PFSK-1 (cell line): ENCODE data around the gene ISOC2.

Experiments used
- FOXP2 ChIP-seq: optimal IDR thresholded peaks from 2 replicates; pipeline ENCODE3; 2011; ENCODE audit warnings: borderline replicate concordance, control low read depth, inconsistent platforms; ENCODE audit not compliant: insufficient read depth; ENCODE audit errors: extremely low read length, extremely low read depth
- POLR2AphosphoS5 ChIP-seq: IDR thresholded peaks from 2 replicates; pipeline ENCODE4 v1.6.1; 2012; ENCODE audit warnings: low read depth, mild to moderate bottlenecking, control low read depth, low read length, moderate library complexity
- REST ChIP-seq, 2 experiments: IDR thresholded peaks; 2 replicates each; pipeline versions ENCODE4 v1.6.1 to v1.8.0; 2011 to 2012; ENCODE audit warnings: low read depth in 2 of 2, low read length in 2 of 2, control low read depth in 1 of 2, inconsistent platforms in 1 of 2, mild to moderate bottlenecking in 1 of 2, moderate library complexity in 1 of 2; ENCODE audit not compliant: insufficient read depth in 1 of 2
- SIN3A ChIP-seq: IDR thresholded peaks from 2 replicates; pipeline ENCODE4 v1.6.1; 2012; ENCODE audit warnings: mild to moderate bottlenecking, low read length, moderate library complexity, borderline replicate concordance; ENCODE audit not compliant: insufficient read depth
- TAF1 ChIP-seq: IDR thresholded peaks from 2 replicates; pipeline ENCODE4 v1.6.1; 2012; ENCODE audit warnings: low read length, control low read depth, borderline replicate concordance; ENCODE audit not compliant: insufficient read depth

ISOC2 gene

GRCh38 chr19:55439052-55439451, 22.4 kb downstream of the ISOC2 start:
- TF ChIP-seq REST (IDR thresholded peaks at IDR 0.05; ENCODE audit: insufficient read depth in 1 of 2, low read depth in 2 of 2, low read length in 2 of 2) (0 out of 4 replicates have a peak, but pooled peaks of 1 of the 2 experiments have one; percentile 15), POLR2AphosphoS5 (no peak)

GRCh38 chr19:55437410-55437809, 24.0 kb downstream of the ISOC2 start:
- peak; percentile 100 for TF ChIP-seq REST (IDR thresholded peaks at IDR 0.05; ENCODE audit: insufficient read depth in 1 of 2, low read depth in 2 of 2, low read length in 2 of 2)
- TF ChIP-seq FOXP2, result peak; percentile 42
- no peak for TF ChIP-seq TAF1
- peak; percentile 51; the same call in 1 of the 2 replicates for TF ChIP-seq SIN3A
- TF ChIP-seq POLR2AphosphoS5, result no peak

GRCh38 chr19:55436847-55437246, 24.6 kb downstream of the ISOC2 start:
- TF ChIP-seq POLR2AphosphoS5 (no peak), FOXP2 (no peak), REST (IDR thresholded peaks at IDR 0.05; ENCODE audit: insufficient read depth in 1 of 2, low read depth in 2 of 2, low read length in 2 of 2) (no peak; a peak in 1 of 4 replicates), TAF1 (no peak), SIN3A (no peak)

- TF ChIP-seq REST (IDR thresholded peaks at IDR 0.05; ENCODE audit: insufficient read depth in 1 of 2, low read depth in 2 of 2, low read length in 2 of 2) (no peak), TAF1 (no peak), FOXP2 (no peak), SIN3A (no peak), POLR2AphosphoS5 (no peak)
Measured at GRCh38 chr19:55435020-55435419, 26.4 kb downstream of the ISOC2 start.

GRCh38 chr19:55434356-55434919, 27.0 kb downstream of the ISOC2 start:
- no peak for TF ChIP-seq FOXP2
- no peak for TF ChIP-seq REST (IDR thresholded peaks at IDR 0.05; ENCODE audit: insufficient read depth in 1 of 2, low read depth in 2 of 2, low read length in 2 of 2)
- no peak for TF ChIP-seq TAF1
- no peak for TF ChIP-seq SIN3A
- TF ChIP-seq POLR2AphosphoS5, result no peak
